ENCODE data around the gene CD46.

- TF ChIP-seq EZH2 (IDR thresholded peaks at IDR 0.05; ENCODE audit: borderline replicate concordance, low read length) = no peak
- no peak for TF ChIP-seq CTCF (conservative IDR thresholded peaks at IDR 0.05 in 1 of 2, IDR thresholded peaks at IDR 0.05 in 1 of 2; ENCODE audit: extremely low read depth in 1 of 2, insufficient read depth in 1 of 2, low read depth in 1 of 2, low read length in 2 of 2)
These were observed 6.6 kb upstream of the CD46 start for GRCh38 chr1:207745285-207745684.
